Vagina (tissue), 2 donors: ENCODE data around the gene OGDHL.

ENCODE experiments used
- POLR2A ChIP-seq, 2 donors: fragments of 450-650 bp; IDR thresholded peaks; one replicate each; pipeline ENCODE4 v1.6.1; 2017; ENCODE audit warnings: antibody characterized with exemption in 2 of 2, mild to moderate bottlenecking in 2 of 2, moderate library complexity in 2 of 2
- TF ChIP-seq, protein P1 (sequence below), 3 experiments: fragments of 450-650 bp in 2 of 3; fragments of 200-600 bp in 1 of 3; sonication (generic) in 1 of 3; IDR thresholded peaks; one replicate each; pipeline ENCODE4 v1.5.1; 2017 to 2019; ENCODE audit warnings: antibody characterized with exemption in 3 of 3, mild to moderate bottlenecking in 2 of 3, moderate library complexity in 2 of 3

- TF ChIP-seq, protein P1, sequence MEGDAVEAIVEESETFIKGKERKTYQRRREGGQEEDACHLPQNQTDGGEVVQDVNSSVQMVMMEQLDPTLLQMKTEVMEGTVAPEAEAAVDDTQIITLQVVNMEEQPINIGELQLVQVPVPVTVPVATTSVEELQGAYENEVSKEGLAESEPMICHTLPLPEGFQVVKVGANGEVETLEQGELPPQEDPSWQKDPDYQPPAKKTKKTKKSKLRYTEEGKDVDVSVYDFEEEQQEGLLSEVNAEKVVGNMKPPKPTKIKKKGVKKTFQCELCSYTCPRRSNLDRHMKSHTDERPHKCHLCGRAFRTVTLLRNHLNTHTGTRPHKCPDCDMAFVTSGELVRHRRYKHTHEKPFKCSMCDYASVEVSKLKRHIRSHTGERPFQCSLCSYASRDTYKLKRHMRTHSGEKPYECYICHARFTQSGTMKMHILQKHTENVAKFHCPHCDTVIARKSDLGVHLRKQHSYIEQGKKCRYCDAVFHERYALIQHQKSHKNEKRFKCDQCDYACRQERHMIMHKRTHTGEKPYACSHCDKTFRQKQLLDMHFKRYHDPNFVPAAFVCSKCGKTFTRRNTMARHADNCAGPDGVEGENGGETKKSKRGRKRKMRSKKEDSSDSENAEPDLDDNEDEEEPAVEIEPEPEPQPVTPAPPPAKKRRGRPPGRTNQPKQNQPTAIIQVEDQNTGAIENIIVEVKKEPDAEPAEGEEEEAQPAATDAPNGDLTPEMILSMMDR (IDR thresholded peaks at IDR 0.05) = no peak
- no peak for TF ChIP-seq POLR2A (IDR thresholded peaks at IDR 0.05)
Measured at GRCh38 chr10:49744091-49744685, 17.9 kb downstream of the OGDHL start.
